HL-60/S4 (cell line): ENCODE data around the gene EHD1.
"Not testable (repeated sequence)": the region's sequence is repeated elsewhere in the genome, so short reads cannot be mapped to it uniquely, and the experiment has no call there.

ENCODE experiments used
- in situ Hi-C: fragments of 300-500 bp; cut with MboI; formaldehyde crosslinking; loops from 2 replicates; pipeline ENCODE4 v1.14.3; 2022; ENCODE audit warnings: low sequenced_read_pairs

EHD1 gene

GRCh38 chr11:64833509-64833908 is 44.9 kb downstream of the EHD1 start:
- in situ Hi-C loops = no loop called here

GRCh38 chr11:64833198-64833502 is 45.3 kb downstream of the EHD1 start:
- in situ Hi-C loops = no loop called here

- in situ Hi-C loops = no loop called here
These were observed 45.8 kb downstream of the EHD1 start for GRCh38 chr11:64832467-64833197.

- in situ Hi-C loops = no loop called here
These were observed 47.0 kb downstream of the EHD1 start for GRCh38 chr11:64831411-64831891.

- in situ Hi-C loops = no loop called here
These were observed 48.7 kb downstream of the EHD1 start for GRCh38 chr11:64829536-64830251.

GRCh38 chr11:64827451-64827839 is 51.0 kb downstream of the EHD1 start:
- in situ Hi-C loops = no loop called here

- in situ Hi-C loops = no loop called here
These were observed 51.6 kb downstream of the EHD1 start for GRCh38 chr11:64826578-64827450.

GRCh38 chr11:64826062-64826461 is 52.4 kb downstream of the EHD1 start:
- in situ Hi-C loops = no loop called here

- in situ Hi-C loops = no loop called here
These were observed 54.8 kb downstream of the EHD1 start for GRCh38 chr11:64823568-64824119.

- in situ Hi-C loops = no loop called here
These were observed 60.9 kb downstream of the EHD1 start for GRCh38 chr11:64817476-64817875.

GRCh38 chr11:64815433-64815832 is 63.0 kb downstream of the EHD1 start:
- in situ Hi-C loops = not testable (repeated sequence)

GRCh38 chr11:64814712-64815187 is 63.7 kb downstream of the EHD1 start:
- in situ Hi-C loops = no loop called here

GRCh38 chr11:64813826-64814225 is 64.6 kb downstream of the EHD1 start:
- in situ Hi-C loops = no loop called here

- in situ Hi-C loops = no loop called here
These were observed 67.5 kb downstream of the EHD1 start for GRCh38 chr11:64810891-64811272.

GRCh38 chr11:64810271-64810890 is 68.0 kb downstream of the EHD1 start, which contains the start of gene MEN1:
Gene MEN1 (minus strand): TSS chr11:64810551. CDS start chr11:64810109, 442 bp downstream.
- in situ Hi-C loops = no loop called here

- in situ Hi-C loops = no loop called here
These were observed 68.6 kb downstream of the EHD1 start for GRCh38 chr11:64809781-64810241.

- in situ Hi-C loops = no loop called here
These were observed 72.9 kb downstream of the EHD1 start for GRCh38 chr11:64805481-64805880.

GRCh38 chr11:64804346-64805210 is 73.8 kb downstream of the EHD1 start:
- in situ Hi-C loops = no loop called here

GRCh38 chr11:64803846-64804345 is 74.5 kb downstream of the EHD1 start:
- in situ Hi-C loops = no loop called here
